Measurements from ENCODE around the gene ZNF521.
"Not testable (repeated sequence)": the region's sequence is repeated elsewhere in the genome, so short reads cannot be mapped to it uniquely, and the experiment has no call there.

The ZNF521 gene

DNA sequence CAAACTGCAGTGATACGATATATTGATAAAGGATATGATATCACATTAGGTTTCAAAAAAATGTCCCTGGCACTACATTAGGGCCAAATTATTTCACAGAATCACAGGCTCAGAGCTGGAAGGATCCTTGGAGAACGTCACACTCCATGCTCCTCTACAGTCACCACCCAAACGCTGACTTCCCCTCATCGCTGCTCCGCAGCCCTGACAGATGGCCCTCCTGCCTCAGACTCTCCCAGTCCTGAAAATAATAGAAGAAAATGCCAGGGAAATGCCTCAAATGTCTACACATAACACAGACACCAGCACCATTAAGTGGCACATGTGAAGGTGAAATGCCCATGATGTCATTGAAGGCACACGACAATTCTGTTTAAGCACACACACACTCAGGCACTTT is 72.0 kb downstream of the ZNF521 start:
- no peak for DNase-seq (ENCODE audit: low read depth)
- no peak for TF ChIP-seq CTCF (IDR thresholded peaks at IDR 0.05; ENCODE audit: low read length, missing control alignments)
- no peak overlapping the region for H3K4me3 ChIP-seq (replicated peaks; ENCODE audit: low read depth, low read length)

DNA sequence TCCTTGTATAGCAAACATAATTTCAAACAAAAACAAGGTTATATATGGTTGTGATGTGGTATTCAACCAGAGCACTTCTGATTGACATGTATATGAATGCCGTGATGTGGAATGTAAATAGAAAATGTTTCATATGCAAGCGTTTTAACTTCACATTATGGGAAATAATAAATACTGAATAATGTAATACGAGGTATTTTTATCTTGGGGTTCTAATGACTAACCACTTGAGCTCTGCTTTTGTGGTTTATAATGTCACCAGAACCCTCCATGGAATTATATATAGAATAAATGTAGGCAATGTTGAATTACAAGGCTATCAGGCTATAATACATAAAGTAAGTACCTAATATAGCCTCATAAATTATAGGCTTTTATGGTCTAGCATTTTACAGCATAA is 72.4 kb downstream of the ZNF521 start:
- H3K4me3 ChIP-seq (replicated peaks; ENCODE audit: low read depth, low read length): no peak overlapping the region
- no peak for TF ChIP-seq CTCF (IDR thresholded peaks at IDR 0.05; ENCODE audit: low read length, missing control alignments)
- DNase-seq (ENCODE audit: low read depth): no peak

GRCh38 chr18:25279133-25279532 is 72.8 kb downstream of the ZNF521 start:
- no peak overlapping the region for H3K4me3 ChIP-seq (replicated peaks; ENCODE audit: low read depth, low read length)
- TF ChIP-seq CTCF (IDR thresholded peaks at IDR 0.05; ENCODE audit: low read length, missing control alignments): no peak
- DNase-seq (ENCODE audit: low read depth): peak; percentile 21

DNA sequence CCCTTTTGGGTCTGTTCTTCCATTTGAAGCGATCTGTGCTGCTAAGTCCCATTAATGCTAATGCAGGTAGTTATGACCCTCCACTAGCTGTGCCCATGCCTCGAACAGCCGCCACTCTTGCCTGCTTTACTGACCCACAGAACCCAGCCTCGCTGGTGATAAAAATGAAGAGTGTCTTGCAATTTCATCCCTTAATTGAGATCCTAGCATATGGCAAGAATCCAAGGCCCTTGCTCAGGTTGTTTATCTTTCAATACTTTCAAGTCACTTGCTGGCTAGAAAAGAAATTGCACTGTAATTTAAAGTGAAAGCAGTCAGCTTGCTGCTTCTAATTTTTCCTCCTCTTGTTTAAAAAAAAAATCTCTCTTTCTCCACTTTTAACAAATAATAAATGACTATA is 73.6 kb downstream of the ZNF521 start:
- H3K4me3 ChIP-seq (replicated peaks; ENCODE audit: low read depth, low read length): no peak overlapping the region
- DNase-seq (ENCODE audit: low read depth): no peak
- no peak for TF ChIP-seq CTCF (IDR thresholded peaks at IDR 0.05; ENCODE audit: low read length, missing control alignments)

DNA sequence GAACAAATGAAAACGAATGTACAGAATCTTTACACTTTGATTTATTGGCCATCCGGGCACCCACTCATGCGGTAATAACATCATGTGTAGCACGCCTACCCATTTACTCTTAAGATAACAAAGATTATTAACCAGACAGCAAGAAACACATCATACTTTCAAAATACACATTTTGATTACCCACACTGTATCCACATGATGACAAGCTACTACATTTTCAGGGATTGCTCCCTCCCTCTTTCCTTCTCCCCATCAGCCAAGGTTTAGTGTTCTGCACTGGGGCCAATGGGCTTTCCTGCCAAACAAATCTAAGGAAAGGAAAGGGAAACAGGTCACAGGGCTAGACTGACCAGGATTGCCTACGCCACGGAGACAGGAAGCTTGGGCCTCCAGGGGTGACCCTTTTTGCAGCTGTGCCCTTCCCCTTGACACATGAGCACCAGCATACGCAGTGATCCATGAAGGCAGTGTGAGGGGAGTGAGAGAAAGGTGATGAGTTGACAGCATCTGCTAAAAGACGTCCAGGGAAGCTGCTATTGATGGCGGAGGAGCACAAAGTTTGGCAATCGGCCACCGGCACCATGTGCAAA is 76.5 kb downstream of the ZNF521 start:
- no peak for TF ChIP-seq CTCF (IDR thresholded peaks at IDR 0.05; ENCODE audit: low read length, missing control alignments)
- no peak for DNase-seq (ENCODE audit: low read depth)
- no peak overlapping the region for H3K4me3 ChIP-seq (replicated peaks; ENCODE audit: low read depth, low read length)

- DNase-seq (ENCODE audit: low read depth): no peak
- TF ChIP-seq CTCF (IDR thresholded peaks at IDR 0.05; ENCODE audit: low read length, missing control alignments): no peak
- no peak overlapping the region for H3K4me3 ChIP-seq (replicated peaks; ENCODE audit: low read depth, low read length)
Measured at GRCh38 chr18:25274926-25275325, 77.0 kb downstream of the ZNF521 start.

- not testable (repeated sequence) for H3K4me3 ChIP-seq (replicated peaks; ENCODE audit: low read depth, low read length); DNase-seq (ENCODE audit: low read depth)
Measured at GRCh38 chr18:25266931-25267527, 84.9 kb downstream of the ZNF521 start.

All from fibroblast of pulmonary artery (primary cell).